ENCODE data around the gene PKNOX1.

DNA sequence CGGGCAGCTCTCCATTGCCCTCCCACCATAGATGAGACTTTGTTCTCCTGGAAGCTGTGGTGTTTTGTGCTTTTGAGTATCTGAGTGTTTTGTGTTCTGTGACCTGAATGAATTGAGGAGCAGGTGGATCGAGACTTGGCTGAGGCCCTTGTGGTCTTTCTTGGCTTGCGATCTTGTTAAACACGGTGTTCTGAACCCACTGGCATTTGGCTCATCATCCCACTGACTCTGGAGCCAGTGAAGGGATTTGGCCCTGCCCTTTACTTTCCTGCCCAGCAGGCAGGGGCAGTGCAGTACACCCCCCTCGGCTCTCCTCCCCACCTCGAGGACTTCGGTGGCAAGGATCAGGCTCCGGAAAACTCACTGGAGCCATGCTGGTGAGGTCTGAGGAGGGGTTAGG is 30.6 kb downstream of the PKNOX1 start:
- TF ChIP-seq, protein P1, sequence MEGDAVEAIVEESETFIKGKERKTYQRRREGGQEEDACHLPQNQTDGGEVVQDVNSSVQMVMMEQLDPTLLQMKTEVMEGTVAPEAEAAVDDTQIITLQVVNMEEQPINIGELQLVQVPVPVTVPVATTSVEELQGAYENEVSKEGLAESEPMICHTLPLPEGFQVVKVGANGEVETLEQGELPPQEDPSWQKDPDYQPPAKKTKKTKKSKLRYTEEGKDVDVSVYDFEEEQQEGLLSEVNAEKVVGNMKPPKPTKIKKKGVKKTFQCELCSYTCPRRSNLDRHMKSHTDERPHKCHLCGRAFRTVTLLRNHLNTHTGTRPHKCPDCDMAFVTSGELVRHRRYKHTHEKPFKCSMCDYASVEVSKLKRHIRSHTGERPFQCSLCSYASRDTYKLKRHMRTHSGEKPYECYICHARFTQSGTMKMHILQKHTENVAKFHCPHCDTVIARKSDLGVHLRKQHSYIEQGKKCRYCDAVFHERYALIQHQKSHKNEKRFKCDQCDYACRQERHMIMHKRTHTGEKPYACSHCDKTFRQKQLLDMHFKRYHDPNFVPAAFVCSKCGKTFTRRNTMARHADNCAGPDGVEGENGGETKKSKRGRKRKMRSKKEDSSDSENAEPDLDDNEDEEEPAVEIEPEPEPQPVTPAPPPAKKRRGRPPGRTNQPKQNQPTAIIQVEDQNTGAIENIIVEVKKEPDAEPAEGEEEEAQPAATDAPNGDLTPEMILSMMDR (IDR thresholded peaks at IDR 0.05) = no peak
- TF ChIP-seq POLR2AphosphoS5 (IDR thresholded peaks at IDR 0.05) (no peak), POLR2A (IDR thresholded peaks at IDR 0.05) (no peak)
